GM18870 (cell line): ENCODE data around the gene DTX1.

Experiments used
- ATAC-seq: cut with Tn5 transposase; IDR thresholded peaks from one replicate; pipeline ENCODE4 v1.9.1; 2021; ENCODE audit warnings: moderate library complexity; ENCODE audit not compliant: unreplicated experiment

The DTX1 gene

DNA sequence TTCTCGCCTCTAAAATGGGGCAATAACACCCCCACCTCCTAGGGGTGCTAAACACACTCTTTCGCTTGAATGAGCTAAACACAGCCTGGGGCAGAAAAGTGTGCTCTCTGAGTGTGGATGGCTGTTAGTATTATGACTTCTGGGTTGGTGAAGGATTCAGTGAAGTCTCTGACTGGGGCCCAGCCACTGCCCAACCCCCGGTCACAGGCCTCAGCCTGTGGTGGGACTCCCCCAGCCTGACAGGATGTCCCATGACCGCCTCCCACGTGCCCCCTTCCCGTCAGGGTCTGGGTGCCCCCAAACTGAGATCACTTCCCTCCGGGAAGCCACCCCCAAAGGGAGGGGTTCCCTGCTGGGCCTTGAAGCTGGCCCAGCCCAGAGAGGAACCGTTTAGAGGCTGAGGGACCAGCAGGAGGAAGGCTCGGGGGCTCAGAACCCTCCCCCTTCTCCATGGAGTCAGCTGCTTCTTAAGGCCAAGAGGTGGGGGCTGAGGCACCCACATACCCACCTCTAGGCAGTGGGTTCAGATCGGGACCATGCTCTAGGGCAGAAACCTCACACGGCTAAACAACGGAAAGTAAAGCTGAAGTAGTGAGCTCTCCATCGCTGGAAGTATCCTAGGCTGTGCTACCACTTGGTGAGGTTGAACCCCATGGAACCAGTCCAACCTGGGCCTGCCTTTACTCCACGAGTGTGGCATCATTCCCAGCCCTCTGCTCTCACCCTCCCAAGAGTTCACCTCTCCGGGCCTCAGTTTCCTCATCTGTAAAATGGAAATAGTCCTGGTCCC is 13.8 kb downstream of the DTX1 start:
- no peak for ATAC-seq

DNA sequence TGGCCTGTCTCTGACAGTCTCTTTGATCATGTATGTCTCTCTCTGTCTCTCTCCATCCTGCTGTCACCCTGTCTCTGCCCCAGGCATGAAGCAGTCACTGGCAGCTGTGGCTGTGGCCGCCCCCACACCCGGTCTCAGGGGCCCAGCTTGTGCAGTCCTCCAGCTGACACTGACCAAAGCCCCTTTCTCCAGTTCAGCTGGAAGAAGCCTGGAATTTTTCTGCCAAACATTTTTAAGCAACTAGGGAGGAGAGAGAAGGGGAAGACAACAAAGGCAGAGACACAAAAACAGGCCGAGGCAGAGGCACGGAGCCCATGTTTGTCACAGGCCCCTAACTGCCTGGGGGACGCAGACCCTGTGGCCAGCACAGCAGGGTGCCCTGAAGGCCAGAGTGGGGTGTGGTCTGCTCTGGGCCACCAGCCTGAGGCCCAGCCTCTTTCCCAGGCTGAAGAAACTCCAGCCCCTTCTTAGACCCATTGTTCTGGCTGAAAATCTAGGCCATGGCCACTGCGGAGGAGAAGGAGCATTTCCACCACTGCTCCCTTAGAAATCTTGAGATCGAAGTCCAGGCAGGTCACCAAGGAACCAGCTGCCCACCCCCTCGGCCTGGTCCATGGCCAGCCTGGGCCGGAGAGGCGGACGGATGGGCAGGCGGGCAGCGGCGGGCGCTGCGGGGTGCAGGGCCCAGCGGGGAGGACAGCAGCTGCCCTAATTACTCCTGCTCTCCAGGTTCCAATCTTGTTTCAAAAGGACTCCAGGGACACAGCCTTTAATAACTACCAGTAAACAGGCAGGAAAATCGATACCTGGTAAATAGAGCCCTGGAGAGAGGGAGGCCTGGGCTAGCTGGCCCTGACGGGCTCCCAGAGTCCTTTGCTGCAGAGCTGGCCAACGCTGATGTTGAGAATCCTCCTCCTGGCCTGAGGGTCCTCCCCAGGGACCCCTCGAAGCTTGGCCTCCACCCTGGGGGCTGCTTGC is 14.9 kb downstream of the DTX1 start:
- ATAC-seq: no peak

DNA sequence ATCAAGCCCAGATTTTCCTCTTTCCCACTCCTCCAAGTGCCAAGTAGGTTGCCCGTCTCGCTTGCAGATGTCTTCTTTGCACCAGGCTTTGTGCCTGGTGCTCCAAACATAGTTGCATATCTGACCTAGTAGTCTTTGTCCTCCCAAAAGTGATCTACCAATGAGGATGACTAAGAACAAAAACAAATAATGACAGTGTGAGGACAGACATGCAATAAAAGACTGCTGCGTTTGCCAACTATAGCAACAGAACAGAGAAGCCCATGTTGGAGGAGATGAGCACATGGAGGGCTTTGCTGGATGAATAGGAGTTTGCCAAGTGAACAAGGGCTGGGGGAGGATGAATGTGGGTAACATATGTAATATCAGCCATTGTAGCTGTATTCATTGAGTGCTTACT is 15.6 kb downstream of the DTX1 start:
- no peak for ATAC-seq

DNA sequence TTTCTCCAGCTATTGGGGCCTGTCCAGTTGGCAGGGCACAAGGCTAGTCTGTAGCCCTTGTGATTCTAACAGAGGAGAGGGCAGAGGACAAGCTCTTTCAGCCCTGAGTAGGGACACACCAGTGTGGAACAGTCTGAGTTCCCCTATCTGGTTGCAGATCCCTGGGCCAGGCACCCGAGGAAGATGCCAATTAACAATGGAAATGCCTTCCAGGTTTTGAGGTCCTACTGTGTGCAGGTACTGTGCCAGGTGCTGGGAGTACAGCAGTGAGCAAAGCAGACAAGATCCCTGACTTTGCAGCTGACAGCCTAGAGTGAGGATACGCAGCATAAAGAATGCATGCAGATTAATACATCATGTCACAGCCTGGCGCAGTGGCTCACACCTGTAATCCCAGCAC is 17.1 kb downstream of the DTX1 start:
- no peak for ATAC-seq

DNA sequence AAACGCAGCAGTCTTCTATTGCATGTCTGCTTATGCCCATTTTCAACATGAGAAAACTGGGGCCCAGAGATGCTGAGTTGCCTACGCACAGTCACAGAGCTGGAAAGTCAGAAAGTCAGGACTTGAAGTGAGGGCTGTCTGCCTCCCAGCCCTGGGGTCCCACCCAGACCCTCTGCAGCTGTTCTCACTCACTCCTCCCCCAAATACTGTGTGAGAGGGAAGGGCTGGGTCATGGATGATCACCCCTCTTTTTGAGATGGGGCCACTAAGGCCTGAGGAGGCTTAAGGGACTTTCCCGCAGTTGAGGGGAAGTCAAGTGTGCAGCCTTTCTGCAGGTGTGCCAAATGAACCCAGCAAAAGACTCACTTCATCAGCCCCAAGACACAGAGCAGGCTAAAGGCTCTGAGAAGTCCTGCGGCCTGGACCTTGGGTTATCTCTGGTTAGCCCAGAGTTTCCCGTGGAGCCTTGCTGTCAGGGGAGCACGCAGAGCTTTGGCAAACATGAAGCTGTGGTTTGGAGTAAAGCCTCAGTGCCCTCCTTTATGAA is 18.7 kb downstream of the DTX1 start:
- peak; percentile 87 for ATAC-seq

DNA sequence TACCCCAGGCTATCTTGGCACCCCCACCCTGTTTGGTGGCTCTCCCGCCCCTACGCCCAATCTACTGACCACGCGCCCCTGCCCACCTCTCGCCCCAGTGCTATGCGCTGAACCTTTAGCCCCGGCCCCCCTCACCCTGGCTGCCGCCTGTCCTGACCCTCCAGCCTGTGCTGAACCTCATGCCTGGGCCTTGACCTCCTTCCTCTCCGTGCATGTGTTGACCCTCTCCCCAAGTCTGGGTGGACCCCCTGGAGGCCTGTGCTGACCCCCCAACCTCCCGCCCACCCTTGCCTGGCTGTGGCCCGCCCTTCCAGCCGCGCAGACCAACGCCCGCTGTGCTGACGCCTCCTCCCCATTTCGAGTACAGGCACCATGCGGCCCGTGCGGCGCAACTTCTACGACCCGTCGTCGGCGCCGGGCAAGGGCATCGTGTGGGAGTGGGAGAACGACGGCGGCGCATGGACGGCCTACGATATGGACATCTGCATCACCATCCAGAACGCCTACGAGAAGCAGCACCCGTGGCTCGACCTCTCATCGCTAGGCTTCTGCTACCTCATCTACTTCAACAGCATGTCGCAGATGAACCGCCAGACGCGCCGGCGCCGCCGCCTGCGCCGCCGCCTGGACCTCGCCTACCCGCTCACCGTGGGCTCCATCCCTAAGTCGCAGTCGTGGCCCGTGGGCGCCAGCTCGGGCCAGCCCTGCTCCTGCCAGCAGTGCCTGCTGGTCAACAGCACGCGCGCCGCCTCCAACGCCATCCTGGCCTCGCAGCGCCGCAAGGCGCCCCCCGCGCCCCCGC is 20.7 kb downstream of the DTX1 start:
- no peak for ATAC-seq

DNA sequence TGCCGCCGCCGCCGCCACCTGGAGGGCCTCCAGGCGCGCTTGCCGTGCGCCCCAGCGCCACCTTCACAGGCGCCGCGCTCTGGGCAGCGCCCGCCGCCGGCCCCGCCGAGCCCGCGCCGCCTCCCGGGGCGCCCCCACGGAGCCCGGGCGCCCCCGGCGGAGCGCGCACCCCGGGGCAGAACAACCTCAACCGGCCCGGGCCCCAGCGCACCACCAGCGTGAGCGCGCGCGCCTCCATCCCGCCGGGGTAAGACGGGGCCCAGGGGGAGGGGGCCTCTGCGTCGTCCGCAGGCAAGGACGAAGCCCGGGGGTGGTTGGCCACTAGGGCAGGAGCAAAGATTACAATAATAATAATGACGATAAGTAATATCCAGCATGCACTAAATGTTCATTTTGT is 21.3 kb downstream of the DTX1 start:
- no peak for ATAC-seq

DNA sequence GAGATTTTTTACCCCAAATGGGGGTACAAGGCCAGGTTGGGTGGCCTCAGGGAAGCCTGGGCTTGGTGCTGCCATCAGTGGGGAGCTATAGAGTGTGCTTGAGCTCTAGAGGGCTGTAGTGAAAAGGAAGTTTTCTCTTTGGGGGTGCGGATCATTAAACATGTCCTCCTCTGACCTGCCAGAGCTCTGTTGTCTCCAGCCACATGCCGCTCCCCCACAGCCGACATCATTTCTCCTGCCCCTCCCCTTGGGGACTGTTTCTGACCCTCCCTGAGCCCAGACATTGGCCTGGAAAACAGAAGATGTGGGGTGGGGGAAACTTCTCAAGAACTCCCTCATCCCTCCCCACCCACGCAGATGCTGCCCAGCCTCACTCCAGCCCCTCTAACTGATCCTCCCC is 25.3 kb downstream of the DTX1 start:
- no peak for ATAC-seq

DNA sequence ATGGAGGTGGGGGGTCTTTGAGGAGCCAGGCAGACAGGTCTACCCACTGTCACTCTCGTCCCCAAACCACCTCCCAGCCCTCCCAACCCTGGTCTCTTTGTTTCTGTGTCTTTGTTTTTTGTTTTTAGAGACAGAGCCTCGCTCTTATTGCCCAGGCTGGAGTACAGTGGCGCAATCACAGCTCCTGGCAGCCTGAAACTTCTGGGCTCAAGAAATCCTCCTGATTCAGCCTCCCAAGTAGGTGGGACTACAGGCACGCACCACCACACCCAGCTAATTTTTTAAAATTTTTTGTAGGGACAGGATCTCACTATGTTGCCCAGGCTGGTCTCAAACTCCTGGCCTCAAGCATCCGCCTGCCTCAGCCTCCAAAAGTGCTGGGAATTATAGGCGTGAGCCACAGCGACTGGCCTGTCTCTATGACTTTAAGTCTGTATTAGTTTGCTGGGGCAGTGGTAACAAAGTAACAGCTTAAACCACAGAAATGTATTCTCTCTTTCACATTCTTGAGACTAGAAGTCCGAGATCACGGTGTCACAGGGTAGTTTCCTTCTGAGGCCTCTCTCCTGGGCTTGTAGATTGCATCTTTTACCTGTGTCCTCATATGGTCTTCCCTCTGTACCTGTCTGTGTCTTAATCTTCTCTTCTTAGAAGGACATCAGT is 26.1 kb downstream of the DTX1 start:
- peak; percentile 67 for ATAC-seq

DNA sequence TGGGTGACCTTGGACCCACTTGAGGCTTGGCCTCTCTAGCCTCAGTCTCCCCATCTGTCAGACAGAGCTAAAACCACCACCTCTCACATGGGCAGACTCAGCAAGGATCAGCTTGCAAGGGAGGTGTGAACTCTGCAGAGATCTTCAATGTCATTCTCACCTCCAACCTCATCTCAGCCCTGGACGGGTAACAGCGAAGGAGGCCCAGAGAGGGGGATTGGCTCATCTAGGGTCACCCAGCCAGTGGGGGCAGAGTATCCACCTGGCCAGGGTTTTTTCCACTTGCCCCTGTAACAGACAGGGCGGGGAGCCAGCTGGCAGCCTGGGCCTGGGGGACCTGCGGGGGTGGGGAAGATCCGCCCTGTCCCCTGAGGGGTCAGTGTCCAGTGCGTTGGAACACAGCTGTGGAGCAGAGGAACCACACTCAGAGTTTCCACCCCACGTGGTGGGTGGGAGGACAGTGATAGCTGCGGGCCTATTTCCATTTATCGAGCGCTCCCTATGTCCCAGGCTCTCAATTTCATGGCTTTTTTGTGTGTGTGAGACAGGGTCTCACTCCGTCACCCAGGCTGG is 27.4 kb downstream of the DTX1 start:
- no peak for ATAC-seq

DNA sequence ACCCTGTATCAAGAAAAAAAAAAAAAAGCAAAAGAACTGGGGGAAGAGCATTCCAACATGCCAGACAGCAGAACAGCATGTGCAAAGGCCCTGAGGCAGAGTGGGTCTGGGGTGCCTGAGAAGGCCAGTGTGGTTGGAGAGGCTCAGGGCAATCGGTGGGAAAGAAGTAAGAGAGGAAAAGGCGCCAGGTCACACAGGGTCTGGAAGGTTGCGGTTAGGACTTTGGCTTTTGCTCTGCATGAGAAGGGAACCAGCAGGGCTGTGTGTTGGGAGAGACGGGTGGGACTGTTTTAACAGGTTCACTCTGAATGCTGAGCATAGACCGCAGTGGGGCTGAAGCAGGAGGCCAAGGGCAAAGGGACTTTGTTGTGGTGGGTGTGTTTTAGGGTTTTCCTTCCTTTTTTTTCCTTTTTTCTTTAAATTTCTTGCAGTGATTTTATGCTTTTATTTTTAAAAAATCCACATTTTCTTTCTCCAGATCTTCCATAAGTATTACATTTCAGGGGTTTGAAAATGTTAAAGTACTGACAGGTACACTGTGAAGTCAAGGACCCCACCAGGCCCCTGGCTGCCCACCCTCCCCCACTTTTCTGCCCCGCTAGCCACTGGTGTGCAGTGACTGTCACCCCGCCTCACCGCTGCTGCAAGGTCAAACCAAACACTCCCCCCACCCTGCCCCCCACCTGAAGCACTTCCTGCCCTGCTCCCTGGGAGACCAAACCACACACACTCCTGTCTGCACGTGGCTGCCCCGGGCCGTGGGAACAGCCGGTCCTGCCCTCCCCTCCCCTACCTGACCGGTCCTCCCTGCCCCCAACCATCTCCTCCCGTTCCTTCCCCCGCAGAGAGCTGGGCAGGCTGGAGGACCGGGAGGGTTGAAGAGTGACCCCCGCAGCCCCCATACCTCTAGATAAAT is 30.0 kb downstream of the DTX1 start:
- no peak for ATAC-seq

DNA sequence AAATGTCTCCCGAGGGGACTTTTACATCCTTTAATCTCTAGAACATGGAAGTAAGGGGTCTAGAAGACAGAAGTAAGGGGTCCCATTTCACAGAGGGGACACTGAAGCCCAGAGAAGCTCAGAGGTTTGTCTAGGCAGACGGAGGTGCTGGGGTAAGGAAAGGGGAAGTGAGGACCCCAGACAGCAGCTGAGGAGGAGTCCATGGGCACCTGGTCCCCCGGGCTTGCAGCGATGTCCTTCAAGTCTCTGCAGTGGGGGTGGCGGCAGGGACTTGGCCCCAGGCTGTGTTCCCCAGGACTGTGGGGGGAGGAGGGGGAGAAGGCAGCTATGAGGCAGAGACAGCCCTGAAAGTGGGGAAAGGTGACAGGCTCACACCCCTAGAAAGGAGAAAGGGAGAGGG is 30.7 kb downstream of the DTX1 start:
- no peak for ATAC-seq

DNA sequence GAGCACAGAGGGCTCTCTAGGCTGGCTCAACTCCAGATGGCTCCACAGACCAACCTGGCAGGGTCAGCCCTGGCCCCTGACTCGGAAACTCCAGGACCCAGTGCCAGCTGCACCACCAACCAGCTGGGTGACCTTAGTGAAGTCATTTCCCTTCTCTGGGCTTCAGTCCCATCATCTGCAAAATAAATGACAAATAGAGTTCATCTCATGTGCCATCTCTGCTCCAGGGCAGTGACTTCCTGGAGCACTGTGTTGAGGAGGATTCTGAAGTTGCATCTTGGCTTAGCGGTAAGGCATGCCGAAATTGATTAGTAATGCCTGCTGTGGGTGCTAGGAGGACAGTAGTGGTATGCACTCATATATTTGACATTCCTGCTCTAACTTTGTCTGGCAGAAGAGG is 31.5 kb downstream of the DTX1 start:
- no peak for ATAC-seq

DNA sequence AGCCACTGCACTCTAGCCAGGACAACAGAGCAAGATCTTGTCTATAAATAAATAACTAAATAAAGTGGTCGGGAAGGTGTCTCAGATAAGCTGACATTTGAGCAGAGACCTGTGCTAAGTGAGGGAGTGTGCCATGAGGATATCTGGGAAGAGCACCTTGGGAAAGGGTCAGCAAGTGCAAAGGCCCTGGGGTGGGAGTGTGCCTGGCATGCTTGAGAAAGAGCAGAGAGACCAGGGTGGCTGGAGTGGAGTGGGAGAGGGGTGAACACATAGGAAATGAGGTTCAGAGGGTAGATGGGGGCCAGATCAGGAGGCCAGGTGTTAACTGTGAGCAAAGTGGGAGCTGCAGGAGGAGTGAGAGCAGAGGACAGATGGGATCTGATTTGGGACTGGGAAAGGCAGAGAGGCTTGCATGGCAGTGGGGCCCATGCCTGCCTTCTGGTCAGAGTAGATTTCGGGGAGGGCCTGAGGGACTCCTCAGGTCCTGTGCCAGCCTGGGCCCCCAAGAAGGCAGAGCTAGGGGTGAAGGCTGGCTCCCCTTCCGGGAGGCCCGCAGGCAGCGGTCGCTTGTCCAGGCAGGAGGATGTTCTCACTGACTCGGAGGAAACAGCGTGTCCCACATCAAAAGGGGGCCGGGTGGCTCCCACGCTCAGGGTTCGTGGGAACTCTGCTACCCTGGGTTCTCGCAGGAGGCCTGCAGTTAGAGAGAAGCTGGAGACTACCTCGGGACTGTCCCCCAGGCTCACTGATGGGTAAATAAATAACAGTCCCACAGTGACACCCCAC is 32.6 kb downstream of the DTX1 start:
- no peak for ATAC-seq

DNA sequence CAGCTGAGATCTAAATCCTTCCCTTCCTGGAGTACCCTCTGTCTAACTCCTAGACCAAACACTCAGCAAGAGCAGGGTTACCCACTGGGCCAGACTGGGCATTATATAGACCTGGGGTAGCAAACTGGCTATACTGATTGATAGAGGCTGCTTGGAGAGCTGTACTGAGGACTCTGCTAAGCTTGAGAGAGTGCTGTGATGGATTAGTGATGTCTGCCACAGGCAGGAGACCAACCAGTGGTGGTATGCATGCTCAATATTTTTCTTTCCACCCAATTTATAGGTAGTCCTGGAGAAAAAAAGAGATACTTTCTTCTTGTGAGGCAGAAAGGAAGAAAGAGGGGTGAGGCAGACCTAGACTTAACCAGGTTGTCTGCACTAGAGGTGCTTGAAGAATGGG is 33.3 kb downstream of the DTX1 start:
- no peak for ATAC-seq

DNA sequence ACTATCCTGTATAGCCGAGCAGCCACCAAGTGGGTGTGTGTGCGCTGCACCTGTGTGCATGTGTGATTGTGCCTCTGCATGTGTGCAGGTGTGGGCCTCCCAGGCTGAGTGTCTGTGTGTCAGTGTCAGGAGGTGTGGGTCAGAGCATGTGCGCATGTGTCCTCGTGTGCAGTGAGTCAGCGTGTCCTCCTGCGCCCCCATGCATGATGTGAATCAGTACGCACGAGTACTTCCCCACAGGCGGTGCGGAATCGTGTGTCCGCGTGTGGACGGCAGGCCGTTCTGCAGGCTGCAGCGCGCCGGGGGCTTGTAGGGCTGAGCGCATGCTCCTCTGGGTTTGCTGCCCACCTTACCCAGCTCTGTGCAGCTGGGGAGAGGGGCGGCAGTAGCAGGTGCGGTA is 34.2 kb downstream of the DTX1 start:
- ATAC-seq: no peak

DNA sequence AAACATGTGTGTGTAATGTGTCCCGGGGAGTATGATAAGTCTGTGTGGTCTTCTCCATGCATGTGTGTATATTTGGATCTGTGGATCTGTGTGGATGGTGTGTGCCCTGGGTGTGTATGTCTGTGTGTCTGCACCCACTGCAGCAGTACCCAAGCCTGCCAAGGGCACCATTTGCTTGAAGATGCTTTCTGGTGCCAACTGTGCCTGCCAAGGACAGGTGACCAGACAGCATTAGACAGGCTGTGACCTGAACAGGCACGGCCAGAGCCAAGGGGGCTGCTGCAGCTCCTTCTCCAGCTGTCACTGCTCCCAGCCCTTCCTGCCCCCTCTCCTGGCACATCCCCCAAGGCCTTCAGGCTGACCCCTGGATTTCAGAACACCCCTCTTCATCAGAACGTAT is 35.0 kb downstream of the DTX1 start:
- ATAC-seq: no peak
